Measurements from ENCODE around the gene PCYT2.

The PCYT2 gene

GRCh38 chr17:81890447-81891302 lies 20.5 kb downstream of the PCYT2 start:
- CTCF ChIA-PET = interaction anchor here (1.1 kb wide), 1 partner anchor 147 kb away, joined by 4 read pairs; the partner anchor contains the start of gene DCXR
- TF ChIP-seq ZNF692 (tag by site-specific recombination; IDR thresholded peaks at IDR 0.05) = no peak
- TF ChIP-seq KLF17 (tag by site-specific recombination; IDR thresholded peaks at IDR 0.05) = 0 out of 2 replicates have a peak, but pooled peaks have one; percentile 43
- no peak for TF ChIP-seq BCL6B (tag by site-specific recombination; IDR thresholded peaks at IDR 0.05)
- no peak for TF ChIP-seq GLIS1 (tag by site-specific recombination; IDR thresholded peaks at IDR 0.05)
- TF ChIP-seq ZNF2 (tag by site-specific recombination; IDR thresholded peaks at IDR 0.05) = 0 out of 2 replicates have a peak, but pooled peaks have one; percentile 35
- no peak for TF ChIP-seq ZNF184 (tag by site-specific recombination; IDR thresholded peaks at IDR 0.05)
- TF ChIP-seq HOXA7 (CRISPR knock-in tag; IDR thresholded peaks at IDR 0.05; ENCODE audit: borderline replicate concordance) = no peak
- no peak for TF ChIP-seq ZNF548 (tag by site-specific recombination; IDR thresholded peaks at IDR 0.05)
- TF ChIP-seq ZNF341 (tag by site-specific recombination; IDR thresholded peaks at IDR 0.05; ENCODE audit: low read depth) = no peak
- TF ChIP-seq ZNF701 (tag by site-specific recombination; IDR thresholded peaks at IDR 0.05) = no peak
- TF ChIP-seq ZNF175 (tag by site-specific recombination; IDR thresholded peaks at IDR 0.05) = no peak
- TF ChIP-seq ZNF23 (tag by site-specific recombination; IDR thresholded peaks at IDR 0.05; ENCODE audit: borderline replicate concordance) = no peak
- no peak for TF ChIP-seq REST (tag by site-specific recombination; IDR thresholded peaks at IDR 0.05)
- no peak for TF ChIP-seq ZBTB26 (tag by site-specific recombination; optimal IDR thresholded peaks at IDR 0.05)
- TF ChIP-seq ZNF433 (tag by site-specific recombination; IDR thresholded peaks at IDR 0.05; ENCODE audit: low read depth) = no peak
- 0 out of 2 replicates have a peak, but pooled peaks have one; percentile 8 for TF ChIP-seq ZNF146 (tag by site-specific recombination; IDR thresholded peaks at IDR 0.05)
- TF ChIP-seq ZNF830 (tag by site-specific recombination; IDR thresholded peaks at IDR 0.05; ENCODE audit: low read depth) = no peak
- TF ChIP-seq ZFHX2 (tag by site-specific recombination; conservative IDR thresholded peaks at IDR 0.05) = peak; percentile 43
- no peak for TF ChIP-seq ZNF768 (tag by site-specific recombination; IDR thresholded peaks at IDR 0.05)
- TF ChIP-seq OVOL3 (tag by site-specific recombination; IDR thresholded peaks at IDR 0.05) = no peak
- TF ChIP-seq ZNF157 (tag by site-specific recombination; IDR thresholded peaks at IDR 0.05) = no peak
- no peak for TF ChIP-seq ZEB2 (tag by site-specific recombination; IDR thresholded peaks at IDR 0.05)
- no peak for TF ChIP-seq ZBTB8A (tag by site-specific recombination; IDR thresholded peaks at IDR 0.05)
- no peak for TF ChIP-seq ZNF776 (tag by site-specific recombination; IDR thresholded peaks at IDR 0.05; ENCODE audit: borderline replicate concordance)
- 0 out of 2 replicates have a peak, but pooled peaks have one; percentile 32 for TF ChIP-seq ZNF600 (tag by site-specific recombination; IDR thresholded peaks at IDR 0.05)

More at GRCh38 chr17:81890447-81891302, 20.5 kb downstream of the PCYT2 start:
- Histone ChIP-seq H3K36me3 (ENCODE audit: control insufficient read depth in 2 of 2, insufficient read depth in 1 of 2, low read length in 2 of 2) (peaks cover 62 to 73% of the 10 kb centered on the region in 2 experiments), H3K4me1 (ENCODE audit: control insufficient read depth, insufficient read depth, low read length) (peaks cover 5% of the 10 kb centered on the region; the same call in 1 of the 2 replicates), H3K9me3 (ENCODE audit: control insufficient read depth, insufficient read depth, low read depth, low read length) (no peaks in the 10 kb centered on the region), H3K4me3 (ENCODE audit: low read depth, low read length) (peak overlapping the region; percentile 92), H3K27ac (ENCODE audit: extremely low read depth, low read depth, low read length) (peak overlapping the region; percentile 96)
- POLR2A ChIA-PET = interaction anchor here (0.6 to 2.2 kb wide), 5 partner anchors 18 to 207 kb away, joined by 3 to 8 read pairs (median 6); partner anchors contain the start of genes ARL16, HGS and MCRIP1

All from HEK293 (cell line).